Muscle of back (tissue), 11 donors: Measurements from ENCODE around the gene MARS1. TPM values are rescaled to one million over a fixed set of nuclear protein-coding genes. Genes with fewer than 3 reads are reported as not detected.

Experiments
- DNase-seq, 3 donors: peaks; one replicate each; pipeline versions ENCODE4 v3.0.0 to v3.0.0-alpha.2; 2013
- polyA plus RNA-seq, 10 donors: library from polyadenylated mRNA; unstranded; fragments of 120-200 nt; gene quantifications; one replicate each; pipeline ENCODE4 v1.2.1, GENCODE V29; 2013; ENCODE audit not compliant: insufficient read length in 10 of 10

Gene MARS1
- polyA plus RNA-seq, 10 donors: 72.4 to 114 (median 90.8) TPM

DNA sequence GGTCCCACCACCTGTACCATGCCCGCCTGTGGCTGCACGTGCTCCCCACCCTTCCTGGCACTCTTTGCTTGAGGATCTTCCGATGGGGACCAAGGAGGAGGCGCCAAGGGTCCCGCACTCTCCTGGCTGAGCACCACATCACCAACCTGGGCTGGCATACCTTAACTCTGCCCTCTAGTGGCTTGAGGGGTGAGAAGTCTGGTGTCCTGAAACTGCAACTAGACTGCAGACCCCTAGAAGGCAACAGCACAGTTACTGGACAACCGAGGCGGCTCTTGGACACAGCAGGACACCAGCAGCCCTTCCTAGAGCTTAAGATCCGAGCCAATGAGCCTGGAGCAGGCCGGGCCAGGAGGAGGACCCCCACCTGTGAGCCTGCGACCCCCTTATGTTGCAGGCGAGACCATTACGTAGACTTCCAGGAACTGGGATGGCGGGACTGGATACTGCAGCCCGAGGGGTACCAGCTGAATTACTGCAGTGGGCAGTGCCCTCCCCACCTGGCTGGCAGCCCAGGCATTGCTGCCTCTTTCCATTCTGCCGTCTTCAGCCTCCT lies 31.6 kb upstream of the MARS1 start:
- no peak for DNase-seq

GRCh38 chr12:57456737-57457490 lies 31.0 kb upstream of the MARS1 start:
- DNase-seq: no peak

DNA sequence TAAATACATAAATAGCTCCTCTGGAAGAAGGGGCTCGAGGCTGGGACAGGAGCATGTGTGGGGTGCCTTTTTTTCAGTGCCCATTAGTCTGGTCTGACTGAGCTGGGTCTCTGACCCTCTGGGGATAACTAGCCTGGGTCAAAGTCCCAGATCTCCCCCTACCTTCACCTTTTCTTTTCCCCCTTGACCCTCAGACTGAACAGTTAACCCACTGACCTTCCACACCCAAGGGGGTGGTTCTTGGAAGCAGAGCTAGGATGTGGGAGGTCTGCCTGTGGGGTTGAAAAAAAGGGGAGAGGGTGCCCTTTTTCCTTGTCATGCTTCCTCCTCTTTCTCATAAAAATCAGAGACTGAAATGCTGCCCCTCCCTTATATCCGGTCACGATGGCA lies 29.2 kb upstream of the MARS1 start:
- no peak for DNase-seq

- DNase-seq: peak; percentile 96 to 99 (median 97)
These were observed 28.7 kb upstream of the MARS1 start for GRCh38 chr12:57459055-57459749.

- DNase-seq: peak in 1 of 3 donors; percentile 49
These were observed 28.0 kb upstream of the MARS1 start, which contains the start of gene GLI1 for GRCh38 chr12:57459750-57460467. TSS of gene GLI1 (plus strand) at chr12:57459785. CDS start at chr12:57463692, 3,907 bp downstream.

GRCh38 chr12:57460468-57460784 lies 27.4 kb upstream of the MARS1 start:
- DNase-seq: peak in 1 of 3 donors; percentile 64

GRCh38 chr12:57460841-57461275 lies 27.0 kb upstream of the MARS1 start:
- peak in 1 of 3 donors; percentile 62 for DNase-seq

DNA sequence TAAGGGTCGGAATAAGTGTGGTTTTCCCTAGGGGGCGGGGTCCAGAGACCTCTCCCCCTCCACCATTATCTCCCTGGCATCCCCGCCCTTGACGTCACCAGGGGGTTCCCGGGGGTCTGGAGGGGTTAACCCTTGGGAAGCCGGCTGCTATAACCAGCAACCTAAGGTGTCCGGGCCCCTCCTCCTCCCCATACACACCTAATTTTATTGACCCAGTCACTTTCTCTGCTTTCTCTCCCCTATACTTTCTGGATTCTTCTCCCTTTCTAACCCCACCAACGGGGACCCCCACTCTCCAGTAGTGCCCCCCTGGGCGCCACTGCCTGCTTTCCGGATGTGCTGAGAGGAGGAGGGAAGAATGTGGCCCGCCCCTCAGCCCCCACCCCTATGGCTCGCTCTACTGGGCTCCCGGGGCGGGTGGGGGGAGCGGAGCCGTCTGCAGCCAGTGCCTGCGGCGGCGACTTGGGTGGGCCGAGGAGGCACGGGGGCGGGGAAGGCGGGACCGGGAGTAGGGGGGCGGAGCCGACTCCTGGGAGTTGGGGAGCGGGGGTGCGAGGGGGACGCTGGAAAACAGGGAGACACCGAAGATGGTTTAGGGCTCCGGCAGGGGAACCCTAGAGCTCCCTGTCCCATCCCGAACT lies 26.5 kb upstream of the MARS1 start:
- DNase-seq: peak; percentile 71 to 86 (median 75)

GRCh38 chr12:57461917-57462250 lies 26.0 kb upstream of the MARS1 start:
- peak in 2 of 3 donors; percentile 40 to 55 for DNase-seq

DNA sequence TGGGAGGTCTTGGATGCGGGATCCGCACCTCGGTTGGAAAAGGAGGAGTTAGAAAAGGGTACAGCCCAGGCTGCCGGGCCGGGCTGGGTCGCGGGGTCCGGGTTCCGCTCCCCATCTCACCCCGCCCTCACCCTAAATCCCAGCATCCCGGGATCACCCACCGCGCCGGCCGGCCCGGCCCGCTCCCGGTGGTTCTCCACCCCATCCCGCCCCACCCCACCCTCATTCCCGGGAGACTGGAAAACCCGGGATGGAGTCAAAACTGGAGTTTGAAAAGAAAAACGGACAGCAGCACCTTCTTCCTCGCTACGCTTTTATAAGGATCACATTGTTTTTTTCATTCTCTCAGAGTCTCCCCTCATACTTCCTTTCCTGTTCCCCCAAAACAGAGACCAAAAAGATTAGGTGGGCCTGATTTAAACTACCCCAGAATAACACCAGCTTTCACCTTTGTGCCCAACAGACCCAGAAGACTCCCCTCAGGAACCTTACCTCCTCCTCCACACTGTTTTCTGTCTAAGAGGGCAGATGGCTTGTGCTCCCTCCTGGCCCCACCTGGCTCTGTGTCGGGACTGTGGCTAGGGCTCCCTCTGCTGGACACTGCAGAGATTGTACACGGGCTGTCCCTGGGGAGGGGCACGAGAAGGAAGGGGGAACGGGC lies 25.5 kb upstream of the MARS1 start:
- peak; percentile 89 to 92 (median 90) for DNase-seq

DNA sequence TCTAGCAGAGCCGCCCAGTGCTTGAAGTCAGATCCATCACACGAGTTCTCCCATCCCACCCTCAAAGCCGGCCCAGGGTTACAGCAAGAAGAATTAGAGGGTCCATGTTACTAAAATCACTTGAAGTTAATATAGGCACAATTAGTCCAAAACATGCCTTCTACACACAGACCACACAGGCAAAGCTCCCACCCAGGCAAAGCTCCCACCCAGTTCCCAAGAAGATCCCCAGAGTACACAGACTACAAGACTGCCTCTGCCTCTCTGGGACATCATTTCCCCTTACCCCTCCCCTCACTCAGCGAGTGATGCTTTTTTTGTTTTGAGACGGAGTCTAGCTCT lies 25.0 kb upstream of the MARS1 start:
- no peak for DNase-seq

GRCh38 chr12:57464569-57464968 lies 23.3 kb upstream of the MARS1 start:
- DNase-seq: no peak

DNA sequence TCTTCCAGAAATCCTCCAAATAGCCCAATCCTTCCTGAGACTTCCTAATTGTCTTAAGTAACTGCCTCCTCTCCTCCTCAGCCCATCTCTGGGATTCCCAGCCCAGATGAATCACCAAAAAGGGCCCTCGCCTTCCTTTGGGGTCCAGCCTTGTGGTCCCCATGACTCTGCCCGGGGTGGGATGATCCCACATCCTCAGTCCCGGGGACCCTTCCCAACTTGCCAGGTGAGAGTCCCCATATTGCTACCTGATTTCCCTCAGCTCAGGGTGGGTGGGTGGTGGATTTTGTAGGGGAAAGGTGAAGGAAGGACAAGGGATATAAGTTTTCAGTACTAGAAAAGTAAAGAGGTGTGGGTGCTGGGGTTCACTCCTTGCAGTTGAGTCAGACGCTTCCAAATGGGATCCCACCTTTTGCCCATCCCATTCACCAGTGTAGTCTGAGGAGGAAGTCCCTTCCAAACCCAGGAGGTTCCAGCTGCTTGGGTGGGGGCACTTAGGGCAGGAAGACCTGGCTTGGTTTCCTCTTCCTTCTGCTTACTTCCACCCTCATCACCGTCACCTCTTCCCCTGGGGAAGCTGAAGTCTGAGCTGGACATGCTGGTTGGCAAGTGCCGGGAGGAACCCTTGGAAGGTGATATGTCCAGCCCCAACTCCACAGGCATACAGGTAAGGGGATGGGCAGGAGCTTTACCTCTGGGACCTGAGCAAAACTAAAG lies 22.7 kb upstream of the MARS1 start:
- DNase-seq: no peak

DNA sequence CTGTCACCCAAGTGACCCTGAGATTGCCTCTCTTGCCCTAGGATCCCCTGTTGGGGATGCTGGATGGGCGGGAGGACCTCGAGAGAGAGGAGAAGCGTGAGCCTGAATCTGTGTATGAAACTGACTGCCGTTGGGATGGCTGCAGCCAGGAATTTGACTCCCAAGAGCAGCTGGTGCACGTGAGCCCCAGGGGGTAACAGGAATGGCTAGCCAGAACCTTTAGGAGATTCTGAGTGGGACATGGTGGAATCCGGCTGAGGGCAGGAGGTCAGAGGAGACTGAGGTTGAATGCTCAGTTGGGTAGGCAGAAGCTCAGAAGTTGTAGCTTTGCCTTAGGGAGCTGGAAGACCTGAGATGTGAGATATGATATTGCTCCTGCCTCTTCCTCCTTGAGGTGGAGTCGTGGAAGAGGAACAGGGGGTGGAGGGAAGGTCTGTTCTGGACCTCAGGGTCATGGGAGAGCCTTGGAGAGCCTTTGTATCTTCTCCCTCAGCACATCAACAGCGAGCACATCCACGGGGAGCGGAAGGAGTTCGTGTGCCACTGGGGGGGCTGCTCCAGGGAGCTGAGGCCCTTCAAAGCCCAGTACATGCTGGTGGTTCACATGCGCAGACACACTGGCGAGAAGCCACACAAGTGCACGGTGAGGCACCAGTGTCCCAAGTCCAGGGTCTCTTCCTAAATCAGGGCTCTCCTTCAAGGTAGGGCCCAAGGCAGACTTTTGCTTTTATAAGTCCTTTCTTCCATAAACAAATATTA lies 21.9 kb upstream of the MARS1 start:
- DNase-seq: no peak

DNA sequence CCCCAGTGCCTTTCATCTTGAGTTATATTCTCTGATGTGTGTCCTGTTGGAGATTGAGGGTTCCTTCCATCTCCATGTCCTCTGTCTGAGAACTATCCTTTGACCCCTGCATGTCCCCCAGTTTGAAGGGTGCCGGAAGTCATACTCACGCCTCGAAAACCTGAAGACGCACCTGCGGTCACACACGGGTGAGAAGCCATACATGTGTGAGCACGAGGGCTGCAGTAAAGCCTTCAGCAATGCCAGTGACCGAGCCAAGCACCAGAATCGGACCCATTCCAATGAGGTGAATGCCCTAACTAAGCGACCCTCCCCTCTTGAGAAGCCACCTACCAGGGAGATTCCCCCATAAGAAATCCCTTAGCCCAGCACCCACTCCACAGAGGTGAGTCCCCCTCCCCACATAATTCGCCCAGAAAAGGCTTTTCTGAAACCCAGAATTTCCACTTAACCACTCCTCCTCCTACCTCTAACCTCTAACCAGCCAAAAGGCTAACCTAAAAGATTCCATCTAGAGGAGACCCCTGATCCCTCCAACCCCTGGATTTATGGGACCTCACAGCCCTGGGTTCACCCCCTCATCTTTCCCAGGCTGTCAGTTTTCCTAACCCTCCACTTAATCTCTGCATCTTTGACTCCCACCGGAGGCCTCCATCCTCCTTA lies 20.5 kb upstream of the MARS1 start:
- no peak for DNase-seq

GRCh38 chr12:57467915-57468314 lies 20.0 kb upstream of the MARS1 start:
- DNase-seq: no peak

- DNase-seq: no peak
These were observed 18.3 kb upstream of the MARS1 start for GRCh38 chr12:57469296-57470164.

DNA sequence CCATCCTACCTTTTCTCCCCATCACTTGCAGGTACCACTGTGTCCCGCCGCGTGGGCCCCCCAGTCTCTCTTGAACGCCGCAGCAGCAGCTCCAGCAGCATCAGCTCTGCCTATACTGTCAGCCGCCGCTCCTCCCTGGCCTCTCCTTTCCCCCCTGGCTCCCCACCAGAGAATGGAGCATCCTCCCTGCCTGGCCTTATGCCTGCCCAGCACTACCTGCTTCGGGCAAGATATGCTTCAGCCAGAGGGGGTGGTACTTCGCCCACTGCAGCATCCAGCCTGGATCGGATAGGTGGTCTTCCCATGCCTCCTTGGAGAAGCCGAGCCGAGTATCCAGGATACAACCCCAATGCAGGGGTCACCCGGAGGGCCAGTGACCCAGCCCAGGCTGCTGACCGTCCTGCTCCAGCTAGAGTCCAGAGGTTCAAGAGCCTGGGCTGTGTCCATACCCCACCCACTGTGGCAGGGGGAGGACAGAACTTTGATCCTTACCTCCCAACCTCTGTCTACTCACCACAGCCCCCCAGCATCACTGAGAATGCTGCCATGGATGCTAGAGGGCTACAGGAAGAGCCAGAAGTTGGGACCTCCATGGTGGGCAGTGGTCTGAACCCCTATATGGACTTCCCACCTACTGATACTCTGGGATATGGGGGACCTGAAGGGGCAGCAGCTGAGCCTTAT lies 17.4 kb upstream of the MARS1 start:
- no peak for DNase-seq
